ENCODE data around the gene GBGT1.
"Not testable (repeated sequence)": the region's sequence is repeated elsewhere in the genome, so short reads cannot be mapped to it uniquely, and the experiment has no call there.

Gene GBGT1

GRCh38 chr9:133182151-133182550 lies 18.4 kb upstream of the GBGT1 start:
- no peak overlapping the region for H3K4me3 ChIP-seq (ENCODE audit: insufficient read length, low read depth)
- no peaks in the 10 kb centered on the region for H3K9me3 ChIP-seq (ENCODE audit: insufficient read depth, low read length)
- H3K36me3 ChIP-seq (ENCODE audit: insufficient read depth, insufficient read length, low read length) = no peaks in the 10 kb centered on the region
- no peaks in the 10 kb centered on the region for H3K4me1 ChIP-seq (ENCODE audit: insufficient read depth, insufficient read length)
- no peak for DNase-seq (ENCODE audit: low read depth, low spot score)
- TF ChIP-seq YY1 (IDR thresholded peaks at IDR 0.05; ENCODE audit: insufficient read depth, insufficient read length) (no peak), ZNF274 (IDR thresholded peaks at IDR 0.05; ENCODE audit: low read depth, low read length) (no peak), SUZ12 (IDR thresholded peaks at IDR 0.05; ENCODE audit: extremely low read depth, insufficient read depth, insufficient read length) (no peak)
- peaks cover 5% of the 10 kb centered on the region for H3K27me3 ChIP-seq (ENCODE audit: insufficient read depth, insufficient read length)
- no peak overlapping the region for H3K9ac ChIP-seq (ENCODE audit: insufficient read length, low read depth)

- DNase-seq (ENCODE audit: low read depth, low spot score) = no peak
- H3K27me3 ChIP-seq (ENCODE audit: insufficient read depth, insufficient read length) = no peaks in the 10 kb centered on the region
- TF ChIP-seq ZNF274 (IDR thresholded peaks at IDR 0.05; ENCODE audit: low read depth, low read length) (no peak), YY1 (IDR thresholded peaks at IDR 0.05; ENCODE audit: insufficient read depth, insufficient read length) (no peak), SUZ12 (IDR thresholded peaks at IDR 0.05; ENCODE audit: extremely low read depth, insufficient read depth, insufficient read length) (no peak)
These were observed 17.8 kb upstream of the GBGT1 start for GRCh38 chr9:133181561-133181960.

GRCh38 chr9:133180953-133181352 lies 17.2 kb upstream of the GBGT1 start:
- Histone ChIP-seq H3K27me3 (ENCODE audit: insufficient read depth, insufficient read length) (no peaks in the 10 kb centered on the region), H3K4me1 (ENCODE audit: insufficient read depth, insufficient read length) (no peaks in the 10 kb centered on the region), H3K9me3 (ENCODE audit: insufficient read depth, low read length) (no peaks in the 10 kb centered on the region), H3K9ac (ENCODE audit: insufficient read length, low read depth) (no peak overlapping the region), H3K4me3 (ENCODE audit: insufficient read length, low read depth) (no peak overlapping the region), H3K36me3 (ENCODE audit: insufficient read depth, insufficient read length, low read length) (no peaks in the 10 kb centered on the region)
- no peak for TF ChIP-seq YY1 (IDR thresholded peaks at IDR 0.05; ENCODE audit: insufficient read depth, insufficient read length)
- no peak for TF ChIP-seq ZNF274 (IDR thresholded peaks at IDR 0.05; ENCODE audit: low read depth, low read length)
- TF ChIP-seq SUZ12 (IDR thresholded peaks at IDR 0.05; ENCODE audit: extremely low read depth, insufficient read depth, insufficient read length) = no peak
- no peak for DNase-seq (ENCODE audit: low read depth, low spot score)

More at GRCh38 chr9:133181561-133181960, 17.8 kb upstream of the GBGT1 start:
- H3K9ac ChIP-seq (ENCODE audit: insufficient read length, low read depth) = no peak overlapping the region
- H3K9me3 ChIP-seq (ENCODE audit: insufficient read depth, low read length) = no peaks in the 10 kb centered on the region
- no peaks in the 10 kb centered on the region for H3K4me1 ChIP-seq (ENCODE audit: insufficient read depth, insufficient read length)
- H3K36me3 ChIP-seq (ENCODE audit: insufficient read depth, insufficient read length, low read length) = no peaks in the 10 kb centered on the region
- H3K4me3 ChIP-seq (ENCODE audit: insufficient read length, low read depth) = no peak overlapping the region

GRCh38 chr9:133173056-133173455 lies 9.3 kb upstream of the GBGT1 start:
- Histone ChIP-seq H3K9me3 (ENCODE audit: insufficient read depth, low read length) (no peaks in the 10 kb centered on the region), H3K27me3 (ENCODE audit: insufficient read depth, insufficient read length) (no peaks in the 10 kb centered on the region), H3K36me3 (ENCODE audit: insufficient read depth, insufficient read length, low read length) (no peaks in the 10 kb centered on the region), H3K9ac (ENCODE audit: insufficient read length, low read depth) (no peak overlapping the region), H3K4me1 (ENCODE audit: insufficient read depth, insufficient read length) (no peaks in the 10 kb centered on the region), H3K4me3 (ENCODE audit: insufficient read length, low read depth) (no peak overlapping the region)
- TF ChIP-seq SUZ12 (IDR thresholded peaks at IDR 0.05; ENCODE audit: extremely low read depth, insufficient read depth, insufficient read length) (no peak), ZNF274 (IDR thresholded peaks at IDR 0.05; ENCODE audit: low read depth, low read length) (no peak), YY1 (IDR thresholded peaks at IDR 0.05; ENCODE audit: insufficient read depth, insufficient read length) (no peak)
- DNase-seq (ENCODE audit: low read depth, low spot score) = no peak

GRCh38 chr9:133171161-133171961 lies 7.6 kb upstream of the GBGT1 start:
- TF ChIP-seq SUZ12 (IDR thresholded peaks at IDR 0.05; ENCODE audit: extremely low read depth, insufficient read depth, insufficient read length) = no peak
- no peak for TF ChIP-seq ZNF274 (IDR thresholded peaks at IDR 0.05; ENCODE audit: low read depth, low read length)
- no peak for TF ChIP-seq YY1 (IDR thresholded peaks at IDR 0.05; ENCODE audit: insufficient read depth, insufficient read length)
- Histone ChIP-seq H3K4me1 (ENCODE audit: insufficient read depth, insufficient read length) (peaks cover 3% of the 10 kb centered on the region), H3K4me3 (ENCODE audit: insufficient read length, low read depth) (no peak overlapping the region)

GRCh38 chr9:133170716-133171115 lies 7.0 kb upstream of the GBGT1 start:
- no peak overlapping the region for H3K9ac ChIP-seq (ENCODE audit: insufficient read length, low read depth)
- peaks cover 3% of the 10 kb centered on the region for H3K4me1 ChIP-seq (ENCODE audit: insufficient read depth, insufficient read length)
- no peaks in the 10 kb centered on the region for H3K36me3 ChIP-seq (ENCODE audit: insufficient read depth, insufficient read length, low read length)
- H3K9me3 ChIP-seq (ENCODE audit: insufficient read depth, low read length) = no peaks in the 10 kb centered on the region
- H3K27me3 ChIP-seq (ENCODE audit: insufficient read depth, insufficient read length) = no peaks in the 10 kb centered on the region
- DNase-seq (ENCODE audit: low read depth, low spot score) = no peak
- no peak for TF ChIP-seq SUZ12 (IDR thresholded peaks at IDR 0.05; ENCODE audit: extremely low read depth, insufficient read depth, insufficient read length)
- no peak for TF ChIP-seq YY1 (IDR thresholded peaks at IDR 0.05; ENCODE audit: insufficient read depth, insufficient read length)
- TF ChIP-seq ZNF274 (IDR thresholded peaks at IDR 0.05; ENCODE audit: low read depth, low read length) = no peak
- no peak overlapping the region for H3K4me3 ChIP-seq (ENCODE audit: insufficient read length, low read depth)

More at GRCh38 chr9:133171161-133171961, 7.6 kb upstream of the GBGT1 start:
- no peaks in the 10 kb centered on the region for H3K27me3 ChIP-seq (ENCODE audit: insufficient read depth, insufficient read length)
- no peaks in the 10 kb centered on the region for H3K36me3 ChIP-seq (ENCODE audit: insufficient read depth, insufficient read length, low read length)
- DNase-seq (ENCODE audit: low read depth, low spot score) = no peak
- no peaks in the 10 kb centered on the region for H3K9me3 ChIP-seq (ENCODE audit: insufficient read depth, low read length)
- no peak overlapping the region for H3K9ac ChIP-seq (ENCODE audit: insufficient read length, low read depth)

GRCh38 chr9:133169687-133170086 lies 6.0 kb upstream of the GBGT1 start:
- not testable (repeated sequence) for H3K27me3 ChIP-seq (ENCODE audit: insufficient read depth, insufficient read length); H3K9me3 ChIP-seq (ENCODE audit: insufficient read depth, low read length); H3K36me3 ChIP-seq (ENCODE audit: insufficient read depth, insufficient read length, low read length); DNase-seq (ENCODE audit: low read depth, low spot score); H3K4me3 ChIP-seq (ENCODE audit: insufficient read length, low read depth); H3K4me1 ChIP-seq (ENCODE audit: insufficient read depth, insufficient read length); H3K9ac ChIP-seq (ENCODE audit: insufficient read length, low read depth)
